GM18498 (cell line): Measurements from ENCODE around the gene GSX1.
"Not testable (repeated sequence)": the region's sequence is repeated elsewhere in the genome, so short reads cannot be mapped to it uniquely, and the experiment has no call there.

Experiments used
- ATAC-seq: cut with Tn5 transposase; IDR thresholded peaks from one replicate; pipeline ENCODE4 v1.9.1; 2021; ENCODE audit warnings: mild to moderate bottlenecking, moderate library complexity; ENCODE audit not compliant: unreplicated experiment

Gene GSX1

DNA sequence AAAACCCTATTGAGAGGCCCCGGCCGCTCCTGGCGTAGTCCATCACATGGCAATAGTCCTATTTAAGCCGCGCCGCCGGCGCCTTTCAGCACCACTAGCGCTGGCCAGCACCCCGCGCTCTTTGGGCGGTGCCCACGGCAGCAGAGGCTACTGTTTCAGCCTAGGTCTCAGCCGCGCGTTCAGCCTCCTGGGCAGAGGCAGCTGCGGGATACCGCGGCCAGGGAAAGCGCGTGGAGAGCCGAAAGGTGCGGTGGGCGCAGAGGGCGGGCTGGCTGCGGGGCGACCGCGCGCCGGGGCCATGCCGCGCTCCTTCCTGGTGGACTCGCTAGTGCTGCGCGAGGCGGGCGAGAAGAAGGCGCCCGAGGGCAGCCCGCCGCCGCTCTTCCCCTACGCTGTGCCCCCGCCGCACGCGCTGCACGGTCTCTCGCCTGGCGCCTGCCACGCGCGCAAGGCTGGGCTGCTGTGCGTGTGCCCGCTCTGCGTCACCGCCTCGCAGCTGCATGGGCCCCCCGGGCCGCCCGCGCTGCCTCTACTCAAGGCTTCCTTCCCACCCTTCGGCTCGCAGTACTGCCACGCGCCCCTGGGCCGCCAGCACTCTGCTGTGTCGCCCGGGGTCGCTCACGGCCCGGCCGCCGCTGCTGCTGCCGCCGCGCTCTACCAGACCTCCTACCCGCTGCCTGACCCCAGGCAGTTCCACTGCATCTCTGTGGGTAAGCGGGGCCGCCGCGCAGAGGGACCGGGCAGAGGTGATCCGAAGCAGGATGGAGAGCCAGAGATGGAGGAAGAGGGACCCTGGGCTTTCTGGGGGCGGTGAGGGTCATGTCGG is at the start of gene GSX1:
Gene GSX1, plus strand, starts transcription at position 91 of the 826 bp plus-strand sequence. Its CDS starts 208 bp downstream, at position 299.
- no peak for ATAC-seq

DNA sequence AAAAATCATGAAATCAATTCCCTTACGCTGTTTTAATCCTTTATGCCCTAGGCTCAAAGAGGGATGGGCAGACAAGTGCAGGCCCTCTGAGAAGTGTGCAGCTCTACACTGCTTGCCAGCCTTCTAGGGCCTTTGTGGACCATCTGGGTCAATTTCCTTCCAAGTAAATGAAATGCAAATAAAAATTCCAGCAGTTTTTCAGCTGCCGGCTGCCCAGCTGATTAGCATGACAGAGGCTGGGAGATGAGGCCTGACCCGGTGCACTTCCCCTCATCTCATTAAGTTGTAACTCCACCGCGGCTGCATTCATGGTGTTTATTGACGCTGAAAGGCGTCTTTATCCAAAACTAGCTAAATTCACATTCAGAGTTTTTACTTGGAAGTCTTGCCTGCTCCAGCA is 47.5 kb upstream of the GSX1 start:
- no peak for ATAC-seq

DNA sequence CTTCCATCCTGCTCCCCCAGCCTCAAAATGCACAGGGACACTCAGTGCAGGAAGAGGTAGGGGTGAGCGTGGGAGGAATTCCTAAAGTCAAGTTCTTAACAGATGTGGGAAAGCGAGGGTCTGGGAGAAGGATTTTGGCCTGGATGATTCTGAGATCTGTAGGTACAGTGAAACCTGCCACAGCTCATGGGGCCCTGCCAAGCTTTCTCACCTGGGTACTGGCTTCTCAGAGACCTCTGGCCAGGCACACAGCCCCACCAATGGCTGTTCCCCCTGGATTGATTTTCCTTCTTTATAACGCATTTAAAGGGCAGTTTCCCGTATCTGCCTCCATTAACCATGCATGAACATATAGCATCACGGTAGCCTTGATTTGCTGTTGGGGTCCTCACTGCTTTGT is 47.0 kb upstream of the GSX1 start:
- ATAC-seq = no peak

DNA sequence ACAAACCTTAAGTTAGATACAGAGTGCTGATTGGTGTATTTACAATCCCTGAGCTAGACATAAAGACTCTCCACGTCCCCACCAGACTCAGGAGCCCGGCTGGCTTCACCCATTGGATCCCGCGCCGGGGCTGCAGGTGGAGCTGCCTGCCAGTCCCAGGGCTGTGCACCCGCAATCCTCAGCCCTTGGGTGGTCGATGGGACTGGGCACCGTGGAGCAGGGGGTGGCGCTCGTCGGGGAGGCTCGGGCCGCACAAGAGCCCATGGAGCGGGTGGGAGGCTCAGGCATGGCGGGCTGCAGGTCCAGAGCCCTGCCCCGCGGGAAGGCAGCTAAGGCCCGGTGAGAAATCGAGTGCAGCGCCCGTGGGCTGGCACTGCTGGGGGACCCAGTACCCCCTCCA is 44.1 kb upstream of the GSX1 start:
- ATAC-seq = not testable (repeated sequence)

DNA sequence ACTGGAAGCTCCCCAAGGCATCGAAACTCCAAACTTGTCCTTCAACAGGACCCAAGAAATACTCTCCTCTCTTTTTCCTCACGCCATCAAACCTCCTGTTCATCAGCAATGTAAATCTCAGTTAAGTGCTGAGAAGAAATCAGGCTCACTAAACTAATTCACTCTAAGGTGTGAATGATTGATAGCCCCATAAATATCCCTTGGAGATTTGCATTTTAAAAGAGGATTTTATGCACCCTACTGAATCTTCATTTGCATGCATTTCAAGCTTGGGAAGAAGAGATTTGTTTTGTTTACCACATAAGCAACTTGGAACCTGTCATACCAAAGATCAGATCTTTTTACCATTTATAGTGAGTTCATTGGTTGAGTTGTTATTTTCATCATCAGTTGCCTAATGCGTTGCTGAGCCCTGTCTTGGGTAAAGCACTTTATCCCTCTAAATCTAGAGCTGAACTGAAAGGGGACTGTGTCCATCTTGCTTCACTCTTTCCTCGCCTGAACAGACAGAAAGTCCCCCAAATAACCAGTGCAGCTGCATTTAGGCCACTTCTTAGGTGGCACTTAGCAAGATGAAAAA is 40.2 kb upstream of the GSX1 start:
- ATAC-seq = no peak

DNA sequence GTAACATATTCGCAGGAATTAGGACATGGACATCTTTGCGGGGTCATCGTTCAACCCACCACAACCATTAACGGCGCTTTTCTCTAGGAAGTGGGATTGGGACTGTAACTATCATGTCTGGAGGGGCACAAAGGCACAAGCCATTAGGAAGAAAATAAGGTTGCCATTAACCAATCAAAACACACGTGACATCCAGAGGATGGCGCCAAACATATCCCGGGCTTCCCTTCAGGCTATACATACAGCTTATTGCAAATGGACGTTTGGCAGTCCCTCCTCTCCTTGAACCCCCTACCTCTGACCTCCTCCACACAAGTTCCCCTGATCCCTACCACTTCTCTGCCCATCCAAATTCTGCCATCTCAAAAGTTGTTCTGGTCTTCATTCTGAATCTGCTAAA is 26.6 kb upstream of the GSX1 start:
- no peak for ATAC-seq

DNA sequence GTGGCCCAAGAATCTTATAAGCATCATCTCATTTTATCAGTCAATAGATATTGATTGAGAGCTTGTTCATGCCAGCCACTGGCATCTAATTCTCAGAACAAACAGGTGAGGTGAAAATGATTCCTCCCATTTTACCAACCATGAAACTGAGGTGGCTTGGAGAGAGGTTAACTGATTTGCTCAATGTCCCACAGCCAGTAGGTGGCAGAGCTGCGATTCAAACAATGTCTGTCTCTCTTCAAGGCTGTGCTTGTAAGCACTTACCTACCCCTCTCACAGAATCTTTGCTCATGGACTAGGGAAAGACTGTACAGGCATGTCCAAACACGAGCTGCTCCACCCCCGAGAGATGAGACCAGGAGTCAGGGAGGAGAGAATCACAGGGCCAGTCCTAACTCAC is 21.5 kb upstream of the GSX1 start:
- ATAC-seq = peak; percentile 48

DNA sequence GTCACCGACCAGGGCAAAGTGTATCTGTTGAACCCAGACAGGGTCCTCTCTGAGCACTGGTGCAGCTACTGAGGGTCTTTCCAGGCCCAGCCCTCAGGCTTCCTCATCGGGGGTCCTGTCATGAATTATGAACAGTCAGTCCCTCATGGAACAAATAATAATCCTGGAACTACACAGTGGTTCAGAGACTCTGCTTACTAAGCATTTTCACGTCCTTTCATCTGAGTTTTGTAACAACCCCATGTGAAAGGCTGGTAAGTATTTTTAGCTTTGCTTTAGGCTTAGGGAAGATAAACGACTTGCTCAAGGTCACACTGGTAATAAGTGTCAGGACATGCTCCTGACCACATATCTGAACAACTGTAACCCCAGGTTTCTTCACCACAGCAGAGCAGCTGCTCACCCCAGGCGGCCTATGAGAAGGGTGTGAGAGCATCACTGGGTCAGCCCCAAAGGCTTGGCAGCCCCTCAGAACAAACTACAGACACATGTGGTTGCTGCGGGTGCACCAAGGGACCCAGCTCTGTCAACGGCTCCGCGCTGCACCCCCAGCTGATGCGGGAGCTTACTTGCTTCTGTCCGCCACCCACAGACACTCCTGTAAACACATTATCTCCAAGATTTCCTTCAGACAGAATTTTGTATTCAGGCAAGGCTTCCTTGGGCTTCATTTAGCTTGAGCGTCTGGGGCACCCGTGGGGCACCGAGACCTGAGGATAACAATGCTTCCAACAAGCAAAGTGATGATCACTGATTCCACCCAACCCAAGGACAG is 19.4 kb upstream of the GSX1 start:
- no peak for ATAC-seq

DNA sequence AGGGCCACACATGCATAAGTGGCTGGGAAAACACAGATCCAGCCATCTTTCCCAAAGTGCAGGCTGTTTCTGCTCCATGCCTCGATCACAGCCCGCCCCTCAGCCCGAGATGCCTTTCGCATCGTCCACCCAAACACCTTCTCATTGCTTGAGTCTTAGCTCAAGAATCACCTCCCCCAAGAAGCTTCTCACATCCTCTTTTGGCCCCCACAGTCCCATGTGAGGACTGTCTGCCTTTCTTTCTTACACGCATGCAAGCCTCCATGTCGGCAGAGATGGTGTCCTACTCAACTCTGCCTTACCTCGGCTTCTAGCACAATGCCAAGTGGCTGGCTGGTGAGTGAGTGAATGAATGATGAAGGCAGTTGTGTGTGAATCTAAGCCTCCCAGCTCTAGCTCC is 18.1 kb upstream of the GSX1 start:
- ATAC-seq = no peak

DNA sequence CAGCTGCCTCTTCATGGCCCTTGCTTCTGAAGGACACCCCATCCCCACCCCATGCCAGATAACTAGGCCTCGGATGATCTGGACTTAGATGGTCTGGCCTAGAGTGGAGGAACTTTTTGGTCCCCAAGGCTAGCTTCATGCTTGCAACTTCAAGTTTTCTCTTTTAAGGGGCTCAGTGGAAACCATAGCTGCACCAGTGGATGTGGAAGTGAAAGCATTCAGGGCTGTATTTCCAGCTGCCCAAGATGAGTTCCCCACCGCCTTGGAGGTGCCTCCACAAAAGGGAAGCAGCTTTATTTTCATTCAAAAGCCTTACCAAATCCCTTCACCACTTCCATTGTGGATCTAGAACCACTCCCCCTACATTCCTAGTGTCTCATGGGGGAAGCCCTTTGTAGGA is 17.6 kb upstream of the GSX1 start:
- ATAC-seq = no peak

DNA sequence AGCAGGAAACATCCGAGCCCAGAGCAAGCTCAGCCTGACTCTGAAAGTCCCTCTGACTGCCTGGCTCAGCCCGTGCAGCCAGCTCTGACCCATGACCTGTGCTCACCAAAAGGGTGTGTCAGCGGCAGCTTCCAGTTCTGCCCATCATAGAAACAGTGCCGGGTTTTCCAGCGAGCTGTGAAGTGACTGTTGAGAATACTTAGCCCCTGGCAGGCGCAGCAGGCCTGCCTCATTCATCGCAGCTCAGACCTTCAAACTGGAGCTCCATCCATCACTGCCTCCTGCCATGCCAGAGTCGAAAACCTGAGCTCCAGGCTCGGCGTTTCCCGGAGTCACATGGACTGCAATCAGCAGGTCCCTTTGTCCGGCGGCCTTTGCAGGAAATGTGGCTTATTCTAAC is 16.3 kb upstream of the GSX1 start:
- ATAC-seq = no peak

DNA sequence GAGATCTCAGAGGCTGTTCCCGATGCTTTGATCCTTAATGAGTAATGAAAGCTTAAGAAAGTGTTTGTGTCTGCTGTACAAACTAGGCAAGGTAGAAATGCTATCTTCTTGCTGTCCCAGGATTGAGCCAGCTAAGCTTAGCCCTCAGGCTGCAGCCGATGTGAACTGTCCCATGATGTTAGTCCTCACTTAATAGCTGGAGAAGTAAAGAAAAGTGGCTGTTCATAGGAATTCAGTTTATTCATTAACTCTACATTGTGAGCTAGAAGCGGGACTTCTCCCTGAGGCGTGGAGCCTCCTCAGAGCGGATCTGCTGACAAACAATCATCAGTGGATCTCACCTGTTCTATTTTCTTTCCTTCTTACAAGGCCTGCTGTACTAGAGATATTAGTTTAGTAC is 10.1 kb upstream of the GSX1 start:
- no peak for ATAC-seq

DNA sequence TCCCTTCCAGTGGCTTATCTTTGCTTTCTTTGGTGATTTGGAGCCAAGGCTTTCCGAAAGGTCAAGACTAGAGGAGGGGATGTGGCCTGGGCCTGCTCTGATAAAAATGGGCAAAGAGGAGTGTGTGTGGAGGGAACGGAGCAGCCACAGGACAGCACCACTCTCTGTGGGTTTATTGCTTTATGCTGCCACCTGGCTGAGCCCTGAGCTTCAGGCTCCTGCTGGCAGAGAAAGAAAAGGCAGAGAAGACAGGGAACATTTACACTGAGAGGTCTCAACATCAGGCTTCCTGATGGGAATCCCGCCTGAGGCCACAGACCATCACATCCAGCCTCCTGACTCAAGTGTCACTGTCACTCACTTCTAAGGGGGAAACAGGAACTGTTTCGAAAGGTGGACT is 9.2 kb upstream of the GSX1 start:
- no peak for ATAC-seq

DNA sequence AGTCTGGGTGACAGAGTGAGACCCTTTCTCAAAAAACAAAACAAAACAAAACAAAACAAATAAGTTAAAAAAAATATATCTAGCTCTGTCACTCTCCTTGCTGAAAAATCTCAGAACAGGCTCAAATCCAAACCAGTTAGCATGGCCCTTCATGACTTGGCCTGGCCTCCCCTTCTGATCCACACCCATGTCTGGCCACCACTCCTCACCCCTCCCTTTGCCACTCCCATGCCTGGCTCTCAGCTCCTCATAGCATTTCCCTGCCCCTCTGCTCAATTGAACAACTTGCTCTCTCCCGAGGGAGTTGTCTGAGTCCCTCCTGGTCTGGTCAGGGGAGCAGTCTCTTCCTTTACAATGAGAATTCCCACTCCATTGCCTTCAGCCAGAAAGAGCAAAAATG is 4.0 kb upstream of the GSX1 start:
- ATAC-seq = no peak

DNA sequence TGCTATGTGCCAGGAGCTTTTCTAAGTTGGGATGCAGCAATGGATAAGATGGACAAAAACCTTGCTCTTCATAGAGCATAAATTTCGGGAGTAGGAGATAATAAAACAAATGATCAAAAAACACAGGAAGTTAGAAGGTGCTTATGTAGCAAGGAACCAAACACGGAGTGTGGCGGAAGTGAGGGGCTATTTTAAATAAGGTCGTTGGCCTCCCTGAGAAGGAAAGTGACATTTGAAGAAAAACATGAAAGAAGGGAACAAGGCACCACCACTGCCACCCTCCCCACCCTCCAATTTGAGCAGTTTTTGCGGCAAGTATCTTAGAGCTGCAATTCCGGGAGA is 3.2 kb upstream of the GSX1 start:
- no peak for ATAC-seq

DNA sequence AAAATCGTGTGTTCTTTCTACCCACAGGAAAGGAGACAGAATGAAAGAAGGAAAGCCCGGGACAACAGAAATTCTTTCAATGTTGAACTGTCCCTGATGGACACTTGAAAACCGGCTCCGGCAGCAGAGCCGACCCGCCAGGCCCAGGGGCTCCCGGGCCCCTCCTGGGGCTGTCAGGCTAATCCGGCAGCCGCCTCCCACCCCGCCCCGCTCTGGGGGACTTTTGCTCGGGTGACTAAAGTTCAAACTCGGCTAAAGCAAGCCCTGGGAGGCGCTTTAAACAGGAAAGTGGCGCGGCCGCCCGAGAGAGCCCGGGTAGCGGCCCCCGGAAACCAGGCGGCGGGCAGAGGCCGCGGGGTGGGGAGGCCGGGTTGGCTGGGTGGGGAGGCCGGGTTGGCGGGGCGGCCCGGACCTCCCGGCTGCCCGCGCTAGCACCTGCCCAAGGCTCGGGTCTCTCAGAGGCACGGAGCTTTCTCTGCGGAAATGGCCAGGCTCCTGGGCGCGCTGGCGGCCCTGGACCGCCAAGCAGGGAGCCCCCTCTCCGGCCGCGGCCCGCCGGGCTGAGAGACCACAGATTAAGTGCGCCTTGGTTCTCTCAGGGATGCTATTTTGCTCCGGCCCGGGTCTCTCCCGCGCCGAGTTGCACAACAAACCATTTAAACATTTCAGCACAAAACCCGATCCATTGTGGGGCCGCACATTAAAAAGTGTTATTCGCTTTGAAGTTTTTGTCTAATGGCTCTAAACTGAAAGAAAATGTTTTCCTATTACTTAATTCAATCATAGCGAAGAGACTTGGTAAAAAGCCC is 2.6 kb upstream of the GSX1 start:
- no peak for ATAC-seq

DNA sequence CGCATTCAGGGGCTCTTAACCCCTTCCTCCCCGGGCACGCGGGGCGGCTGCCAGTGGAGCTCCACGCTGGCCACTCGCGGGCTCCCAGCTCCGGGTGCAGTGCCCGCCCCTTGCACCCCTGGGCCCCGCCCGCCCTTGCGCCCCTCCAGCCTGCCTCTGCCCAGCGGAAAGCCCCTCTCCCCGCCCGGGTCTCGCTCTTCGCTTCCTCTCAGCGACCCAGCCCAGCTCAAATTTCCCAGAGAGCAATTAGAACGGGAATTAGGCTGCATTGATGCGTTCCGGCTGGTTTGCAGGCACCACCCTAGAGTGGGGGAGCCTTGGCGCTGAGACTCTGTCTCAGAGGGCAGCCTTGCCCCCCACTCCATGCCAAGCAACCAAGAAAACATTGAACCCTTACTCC is 1.8 kb upstream of the GSX1 start:
- no peak for ATAC-seq

DNA sequence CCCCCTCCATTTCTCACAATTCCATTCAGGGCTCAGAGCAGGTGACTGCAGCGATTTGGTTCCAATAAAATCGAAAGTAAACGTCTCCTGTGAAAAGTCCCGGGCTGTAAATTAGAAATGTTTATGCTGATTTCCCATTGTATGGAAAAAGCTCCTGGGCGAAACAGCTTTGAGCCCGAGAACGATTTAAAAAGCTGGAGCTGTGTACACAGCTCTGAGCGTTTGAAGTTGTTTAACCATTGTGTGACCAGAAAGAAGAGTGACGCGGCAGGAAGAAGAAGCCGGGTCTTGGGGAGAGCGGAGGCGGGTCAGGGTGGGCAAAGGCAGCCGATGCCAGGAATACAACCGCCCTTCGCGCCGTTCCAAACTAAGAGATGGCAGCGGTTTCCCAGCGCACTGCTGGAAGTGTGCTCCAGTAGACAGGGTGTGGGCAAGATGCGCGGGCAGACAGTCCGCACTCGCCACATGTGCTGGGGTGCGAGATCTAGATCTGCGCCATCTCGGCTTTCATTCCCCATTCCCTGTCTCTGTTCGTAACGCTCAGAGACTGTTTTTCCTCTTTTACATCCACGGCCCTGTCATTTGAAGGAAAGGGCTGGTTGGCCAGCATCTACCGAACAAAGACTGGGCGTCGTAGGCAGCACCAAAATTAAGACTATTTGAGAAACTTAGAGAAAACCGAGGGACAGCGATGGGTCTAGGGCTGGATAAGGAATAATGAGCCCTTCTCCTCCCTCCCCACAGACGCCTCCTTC is 960 bp upstream of the GSX1 start:
- no peak for ATAC-seq

DNA sequence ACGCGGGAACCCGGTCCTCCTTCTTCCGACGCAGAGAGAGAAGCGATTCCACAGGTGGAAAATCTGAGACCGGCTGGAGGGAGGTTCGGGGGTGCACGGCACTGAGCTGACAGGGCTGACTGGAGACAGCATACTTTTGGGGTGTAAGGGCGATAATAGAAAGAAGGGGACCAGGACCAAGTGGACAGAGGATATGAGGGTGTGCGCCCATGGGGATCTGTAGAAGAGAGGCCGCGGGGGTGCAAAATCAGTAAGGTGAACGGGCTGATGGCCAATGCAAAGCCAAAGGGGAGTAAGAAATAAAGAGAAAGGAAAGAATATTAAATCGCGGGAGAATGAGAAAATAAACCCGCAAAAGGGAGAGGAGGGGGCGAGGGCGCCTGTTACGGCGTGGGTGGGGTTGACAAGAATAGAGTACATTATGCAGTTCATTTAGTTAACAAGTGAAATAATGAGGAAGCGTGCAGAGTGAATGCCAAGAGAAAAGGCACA is 336 bp upstream of the GSX1 start:
- ATAC-seq = no peak
